HL-60 (cell line): Measurements from ENCODE around the gene JMJD4.

Source experiments
- GABPA ChIP-seq: IDR thresholded peaks from 2 replicates; pipeline ENCODE4 v1.6.1; 2012; ENCODE audit warnings: low read depth
- POLR2AphosphoS5 ChIP-seq: IDR thresholded peaks from 2 replicates; pipeline ENCODE4 v1.6.1; 2012; ENCODE audit warnings: low read depth
- REST ChIP-seq: IDR thresholded peaks from 2 replicates; pipeline ENCODE4 v1.6.1; 2012; ENCODE audit warnings: low read depth; ENCODE audit not compliant: insufficient replicate concordance
- SPI1 ChIP-seq: IDR thresholded peaks from 2 replicates; pipeline ENCODE4 v1.6.1; 2012; ENCODE audit warnings: low read depth, mild to moderate bottlenecking, borderline replicate concordance
- TF ChIP-seq, protein P1 (sequence below): IDR thresholded peaks from one replicate; pipeline ENCODE4 v1.5.1; 2011; ENCODE audit warnings: low read length, control low read depth, inconsistent platforms; ENCODE audit not compliant: insufficient read depth

DNA sequence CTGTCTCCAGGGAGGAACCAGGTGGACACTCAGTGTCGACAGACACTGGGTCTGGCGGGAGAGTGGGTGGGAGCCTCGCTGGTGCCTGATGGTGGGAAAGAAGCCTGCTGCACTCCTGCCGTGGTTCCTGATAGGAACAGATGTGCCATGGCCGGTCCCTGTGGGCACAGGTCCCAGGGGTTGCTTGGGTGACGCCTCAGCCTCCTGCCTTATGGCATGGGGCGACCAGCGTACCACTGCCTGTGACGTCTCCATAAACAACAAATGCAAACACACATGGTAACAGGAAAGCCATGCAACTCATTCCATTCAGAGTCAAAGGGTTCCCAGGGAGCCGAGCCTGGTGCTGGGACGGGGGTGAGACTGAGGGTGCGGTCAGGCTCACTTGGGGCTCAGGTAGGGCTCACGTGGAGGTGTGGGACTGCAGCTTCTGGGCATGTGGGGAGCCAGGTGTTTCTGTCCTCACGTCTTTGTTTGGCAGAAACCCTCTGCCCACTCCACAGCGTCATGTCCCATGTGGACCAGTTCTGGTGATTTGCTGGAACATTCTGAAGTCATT is 34.9 kb upstream of the JMJD4 start:
- TF ChIP-seq REST (no peak), POLR2AphosphoS5 (no peak), SPI1 (no peak), GABPA (no peak)
- TF ChIP-seq, protein P1, sequence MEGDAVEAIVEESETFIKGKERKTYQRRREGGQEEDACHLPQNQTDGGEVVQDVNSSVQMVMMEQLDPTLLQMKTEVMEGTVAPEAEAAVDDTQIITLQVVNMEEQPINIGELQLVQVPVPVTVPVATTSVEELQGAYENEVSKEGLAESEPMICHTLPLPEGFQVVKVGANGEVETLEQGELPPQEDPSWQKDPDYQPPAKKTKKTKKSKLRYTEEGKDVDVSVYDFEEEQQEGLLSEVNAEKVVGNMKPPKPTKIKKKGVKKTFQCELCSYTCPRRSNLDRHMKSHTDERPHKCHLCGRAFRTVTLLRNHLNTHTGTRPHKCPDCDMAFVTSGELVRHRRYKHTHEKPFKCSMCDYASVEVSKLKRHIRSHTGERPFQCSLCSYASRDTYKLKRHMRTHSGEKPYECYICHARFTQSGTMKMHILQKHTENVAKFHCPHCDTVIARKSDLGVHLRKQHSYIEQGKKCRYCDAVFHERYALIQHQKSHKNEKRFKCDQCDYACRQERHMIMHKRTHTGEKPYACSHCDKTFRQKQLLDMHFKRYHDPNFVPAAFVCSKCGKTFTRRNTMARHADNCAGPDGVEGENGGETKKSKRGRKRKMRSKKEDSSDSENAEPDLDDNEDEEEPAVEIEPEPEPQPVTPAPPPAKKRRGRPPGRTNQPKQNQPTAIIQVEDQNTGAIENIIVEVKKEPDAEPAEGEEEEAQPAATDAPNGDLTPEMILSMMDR, result no peak
